Embryonic facial prominence (tissue), 1 donor: ENCODE data around the gene ZMIZ1.
A peak's percentile ranks its signal among the peaks of the same experiment; 100 is the strongest.

Experiments
- DNase-seq: peaks from one replicate; pipeline ENCODE4 v3.0.0-alpha.2; 2016; ENCODE audit errors: extremely low spot score

The ZMIZ1 gene

DNA sequence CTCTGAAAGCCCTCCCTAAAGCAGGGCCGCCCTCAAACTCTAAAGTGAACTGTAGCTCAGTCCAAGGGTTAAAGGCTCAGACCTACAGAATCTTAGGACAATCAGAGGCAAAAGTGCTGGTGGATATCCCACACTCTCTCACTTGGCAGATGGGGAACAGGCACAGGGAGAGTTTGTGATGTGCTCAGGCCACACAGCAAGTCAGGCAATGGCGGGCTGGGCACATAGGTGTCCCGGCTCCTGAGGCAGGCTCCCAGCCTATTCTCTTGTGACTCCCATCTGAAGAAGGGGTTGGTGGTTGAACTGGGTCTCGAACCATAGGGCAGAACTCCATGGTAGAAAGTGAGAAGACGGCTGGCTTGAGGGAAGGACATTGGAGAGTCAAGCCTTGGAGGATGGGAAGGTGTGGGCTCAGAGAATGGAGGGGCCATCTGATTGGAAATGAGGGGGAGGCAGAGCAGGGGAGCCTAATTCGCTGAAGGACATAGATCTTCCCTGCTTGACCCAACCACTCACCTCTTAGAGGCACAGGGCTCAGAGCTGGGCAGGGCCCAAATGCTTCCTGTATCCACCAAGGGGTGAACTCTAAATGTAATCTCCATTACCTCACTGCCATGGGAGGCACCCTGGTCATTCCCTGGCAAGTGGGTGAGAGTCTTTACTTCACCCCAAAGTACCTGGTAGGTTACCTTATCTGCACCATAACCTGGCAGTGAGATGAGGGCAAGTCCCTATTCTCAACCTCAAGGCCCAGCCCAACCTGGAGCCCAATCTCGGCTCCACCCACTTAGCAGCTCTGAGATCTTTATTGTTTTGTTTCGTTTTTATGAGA is 4.9 kb upstream of the ZMIZ1 start:
- DNase-seq: no peak

- no peak for DNase-seq
Measured at GRCh38 chr10:79065091-79065551, 3.6 kb upstream of the ZMIZ1 start.

DNA sequence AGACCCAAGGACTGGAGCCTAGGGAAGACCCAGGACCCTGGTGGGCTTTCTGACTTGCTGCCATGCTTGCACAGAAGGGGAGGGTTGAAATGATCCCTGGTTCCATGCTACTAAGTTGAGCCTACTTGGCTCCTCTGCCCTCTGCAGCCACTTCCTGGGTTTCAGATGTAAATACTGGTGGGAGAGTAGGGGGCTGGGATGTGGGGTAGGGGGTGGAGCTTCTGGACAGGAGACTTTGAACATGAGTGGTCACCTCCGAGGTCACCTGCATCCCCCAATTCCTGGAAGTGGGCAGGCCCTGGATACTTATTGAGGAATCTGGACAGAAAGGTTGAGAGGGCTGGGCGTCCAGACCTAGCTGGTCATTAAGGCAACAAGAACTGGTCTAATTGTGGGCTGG is 2.9 kb upstream of the ZMIZ1 start:
- DNase-seq: no peak

DNA sequence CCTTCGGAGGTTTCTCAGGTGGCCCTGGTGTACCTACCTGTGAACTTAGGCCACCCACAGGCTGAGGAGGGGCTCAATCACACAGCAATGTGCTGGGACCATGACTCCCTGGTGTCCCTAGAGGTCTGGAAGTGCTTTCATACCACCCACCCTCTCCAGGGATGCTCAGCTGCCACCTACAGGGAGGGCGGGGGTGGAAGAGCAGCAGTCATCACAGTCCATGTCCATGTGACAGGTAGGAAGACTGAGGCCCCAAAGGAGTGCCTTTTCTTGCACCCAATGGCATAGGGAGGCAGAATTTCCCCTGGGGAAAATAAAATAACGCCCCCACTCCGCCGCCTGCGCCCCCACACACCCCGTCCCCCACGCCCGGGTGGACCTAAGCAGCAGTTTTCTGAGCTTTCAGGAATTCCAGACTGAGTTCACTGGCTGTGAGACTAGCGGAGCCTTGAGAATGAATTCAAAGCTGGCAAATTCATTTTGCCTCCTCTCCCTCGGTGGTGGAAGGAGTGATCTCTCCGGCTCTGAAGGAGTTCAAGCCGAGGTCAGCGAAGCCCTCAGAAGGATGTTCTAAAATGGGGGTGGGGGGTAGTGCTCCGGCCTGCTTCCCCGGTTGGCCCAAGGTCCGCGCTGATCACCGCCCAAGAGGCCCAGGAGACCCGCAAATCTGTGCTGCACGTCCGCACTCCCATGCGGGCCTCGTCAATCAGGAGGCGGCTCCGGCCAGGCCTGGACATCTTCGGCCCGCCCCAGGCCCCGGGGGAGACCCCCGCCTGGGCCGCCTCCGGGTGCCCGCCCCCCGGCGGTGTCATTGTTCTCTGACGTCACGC is 2.1 kb upstream of the ZMIZ1 start:
- no peak for DNase-seq

GRCh38 chr10:79067241-79068202 is 1.2 kb upstream of the ZMIZ1 start:
- peak; percentile 94 for DNase-seq

DNA sequence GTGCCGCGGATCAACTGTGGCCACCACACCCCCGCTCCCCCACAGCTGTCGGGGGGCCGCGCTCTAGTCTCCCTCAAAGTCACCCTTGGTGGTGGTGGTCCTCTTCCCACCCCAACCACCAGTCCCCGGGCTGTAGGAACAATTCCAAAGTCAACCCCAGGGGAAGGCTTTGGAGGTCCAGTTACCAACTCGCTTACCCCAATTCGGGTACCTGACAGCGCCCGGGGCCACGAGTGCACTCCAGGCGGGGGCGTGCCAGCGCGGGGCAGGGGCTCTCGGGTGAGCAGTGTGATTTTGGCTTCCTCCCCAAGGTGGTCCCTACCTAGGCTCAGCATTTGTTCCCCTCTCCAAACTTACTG is 584 bp upstream of the ZMIZ1 start:
- no peak for DNase-seq

DNA sequence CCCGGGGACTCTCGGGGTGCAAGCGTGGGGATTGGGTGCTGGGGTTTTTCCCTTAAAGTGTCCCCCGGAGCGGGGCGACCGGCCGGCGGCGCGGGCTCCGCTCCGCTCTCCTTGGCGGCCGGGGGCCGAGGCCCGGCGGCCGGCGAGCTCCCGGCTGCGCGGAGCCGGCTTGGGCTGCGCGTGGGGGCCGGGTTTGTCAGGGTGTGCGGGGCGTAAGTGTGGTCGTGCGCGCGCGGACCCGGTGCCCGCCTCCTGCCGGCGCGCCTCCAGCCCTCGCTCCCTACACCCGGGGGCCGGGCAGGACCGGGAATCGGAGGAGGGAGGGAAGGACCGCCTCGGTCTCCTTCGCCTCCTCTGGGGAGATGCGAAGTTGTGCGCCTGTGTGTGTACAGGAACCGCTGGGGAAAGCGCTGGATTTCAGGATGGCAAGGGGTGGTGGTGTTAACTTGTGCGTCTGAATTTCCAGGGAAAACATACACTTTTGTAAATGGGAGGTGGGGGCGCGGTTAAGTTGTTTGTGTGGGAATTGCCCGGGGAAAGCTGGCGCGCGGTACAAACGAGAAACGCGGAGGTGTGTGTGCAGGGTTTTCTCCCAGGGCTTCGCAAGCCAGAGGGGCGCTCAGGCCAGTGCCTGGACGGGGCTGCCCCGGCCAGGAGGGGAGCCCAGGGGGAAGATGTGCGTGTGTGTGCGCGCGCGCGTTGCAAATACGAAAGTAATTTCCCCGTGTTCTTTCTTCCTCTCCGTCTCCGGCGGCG is 737 bp downstream of the ZMIZ1 start:
- peak; percentile 53 for DNase-seq

DNA sequence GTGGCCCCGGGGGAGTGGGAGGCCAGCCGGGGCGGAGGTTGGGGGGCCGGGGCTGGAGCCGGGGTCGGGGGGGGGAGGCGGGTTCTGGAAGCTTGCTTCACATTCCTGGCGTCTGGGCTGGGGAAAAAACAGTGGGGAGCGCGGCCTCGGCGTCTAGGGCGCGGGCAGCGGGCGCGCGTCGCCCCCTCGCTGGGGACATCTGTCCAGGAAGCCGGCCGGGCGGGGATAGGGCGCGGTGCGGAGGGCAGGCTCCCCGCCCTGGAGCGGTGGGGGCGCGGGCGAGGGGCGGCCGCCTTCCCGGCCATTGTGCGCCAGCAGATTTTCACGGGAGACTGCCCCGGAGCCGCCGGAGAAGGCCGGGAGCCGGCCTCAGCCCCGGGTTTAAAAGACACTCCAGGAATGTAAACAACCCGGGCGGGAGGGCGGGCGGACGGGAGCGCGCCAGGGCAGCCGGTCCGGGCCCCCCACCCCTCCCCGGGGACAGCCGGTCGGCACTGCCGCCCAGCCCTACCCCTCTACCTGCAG is 1.4 kb downstream of the ZMIZ1 start:
- no peak for DNase-seq

DNA sequence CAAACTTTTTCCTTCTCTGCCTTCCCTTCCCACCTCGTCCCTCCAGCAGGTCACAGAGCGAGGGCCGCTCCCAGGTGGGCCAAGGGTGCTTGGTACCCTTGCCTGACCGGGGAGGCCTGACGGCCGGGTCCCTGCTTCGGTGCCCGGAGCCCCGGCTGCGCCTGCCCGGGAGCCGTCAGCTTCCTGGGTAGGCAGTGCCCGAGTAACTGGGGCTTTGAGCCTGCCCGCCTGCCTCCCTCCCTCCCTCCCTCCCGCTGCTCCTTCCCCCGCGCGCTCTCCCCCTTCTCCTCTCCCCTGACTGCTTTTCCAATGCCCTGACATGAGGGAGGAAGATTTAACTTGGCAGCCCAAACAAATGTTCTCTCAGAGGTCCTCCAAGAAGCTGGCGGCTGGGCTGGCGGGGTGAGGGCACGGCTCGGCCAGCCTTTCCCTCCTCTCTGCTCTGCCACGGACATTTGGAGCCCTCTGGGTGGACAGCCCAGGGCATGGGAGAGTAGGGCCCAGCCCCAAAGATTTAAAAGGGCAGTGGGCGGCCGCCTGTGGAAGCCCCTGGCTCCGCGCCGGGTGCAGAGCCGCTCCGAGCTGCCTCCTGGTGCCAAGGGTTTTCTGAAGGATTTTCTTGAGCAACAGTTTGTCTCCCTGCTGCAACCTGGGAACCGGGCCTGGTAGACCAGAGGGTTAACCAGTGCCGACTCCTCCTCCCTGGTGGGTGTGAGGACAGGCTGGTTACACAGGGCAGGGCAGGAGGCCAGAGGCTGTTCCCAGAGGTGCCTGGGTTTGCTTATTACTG is 2.0 kb downstream of the ZMIZ1 start:
- peak; percentile 77 for DNase-seq

DNA sequence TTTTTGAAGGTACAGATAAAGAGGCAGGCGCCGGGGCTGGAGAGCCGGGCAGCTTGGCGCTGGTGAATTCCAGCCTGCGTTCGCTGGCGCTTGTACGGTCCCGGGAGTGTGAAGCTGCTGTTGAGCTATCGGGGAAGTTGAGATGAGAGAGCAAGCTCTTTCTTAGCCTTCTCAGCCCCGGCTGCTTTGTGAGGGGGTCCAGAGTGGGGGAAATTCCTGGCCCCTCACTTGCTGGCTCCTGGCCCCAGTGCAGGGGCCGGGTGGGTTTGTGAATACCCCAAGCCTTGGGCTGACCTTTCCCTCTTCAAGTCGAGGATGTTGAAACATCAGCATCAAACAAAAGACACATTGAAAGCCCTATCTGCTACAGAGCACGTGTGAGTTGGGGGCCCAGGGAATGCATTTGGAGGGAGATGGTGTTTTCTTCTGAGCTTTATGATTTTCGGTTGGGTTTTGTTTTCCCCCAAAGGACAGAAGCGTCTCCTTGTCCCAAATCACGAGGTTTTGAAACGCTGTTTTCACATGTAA is 2.7 kb downstream of the ZMIZ1 start:
- no peak for DNase-seq

GRCh38 chr10:79072041-79072441 is 3.3 kb downstream of the ZMIZ1 start:
- DNase-seq: no peak

DNA sequence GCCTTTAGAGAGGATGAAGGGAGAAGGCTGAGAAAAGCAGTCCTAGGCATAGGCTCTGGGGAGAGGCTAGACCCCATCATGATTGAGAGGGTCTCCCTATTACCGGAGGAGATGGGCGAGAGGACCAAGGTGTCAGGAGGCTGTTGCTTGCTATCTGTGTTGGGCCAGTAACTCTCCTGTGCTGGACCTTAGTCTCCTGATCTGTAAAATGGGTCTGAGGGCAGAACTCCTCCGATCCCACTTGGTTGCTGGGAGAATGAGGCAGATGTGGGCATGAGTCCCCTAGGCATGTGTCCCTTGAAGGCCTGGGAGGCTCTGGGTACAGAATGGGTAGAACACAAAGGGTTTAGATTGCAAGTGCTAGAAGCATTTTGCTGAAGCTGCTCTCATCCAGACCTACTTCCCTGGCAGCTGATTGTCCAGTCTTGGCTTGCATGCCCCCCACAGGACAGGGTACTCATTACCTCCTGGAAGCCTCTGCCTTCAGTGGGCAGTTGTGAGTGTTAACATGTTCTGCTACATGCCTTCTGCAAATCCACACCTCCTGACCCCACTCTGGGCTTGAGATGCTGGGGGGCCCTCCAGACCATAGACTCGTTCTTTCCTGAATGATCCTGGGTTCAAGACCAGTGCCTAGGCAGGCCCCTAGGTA is 4.4 kb downstream of the ZMIZ1 start:
- DNase-seq: no peak

DNA sequence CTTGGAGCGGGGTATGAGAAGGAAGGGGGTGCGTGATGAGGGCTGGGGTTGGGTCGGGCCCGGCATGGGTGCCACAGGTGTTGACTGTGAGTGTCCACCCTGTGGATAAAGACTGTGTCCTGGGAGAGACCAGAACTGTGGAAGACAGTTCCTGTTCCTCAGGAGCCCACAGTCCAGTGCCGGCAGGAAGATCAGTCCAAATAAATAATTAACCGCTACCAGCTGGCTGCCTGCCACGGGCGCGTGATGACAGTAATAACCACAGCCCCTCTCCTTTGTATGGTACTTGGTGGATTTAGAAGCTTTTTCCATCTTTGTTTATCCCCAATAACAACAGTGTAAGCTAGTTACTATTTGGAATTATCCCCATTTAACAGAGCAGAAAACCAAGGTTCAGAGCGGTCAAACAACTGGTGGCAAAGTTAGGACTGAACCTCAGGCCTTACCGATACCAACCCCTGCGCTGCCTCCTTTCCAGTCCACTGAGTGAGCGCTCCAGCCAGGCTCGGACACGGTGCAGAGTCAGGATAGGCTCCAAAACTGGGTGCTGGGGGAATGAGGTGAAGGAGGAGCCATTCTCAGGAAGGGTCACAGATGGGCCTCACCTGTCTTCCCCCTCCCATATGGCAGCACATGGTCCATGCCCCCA is 5.1 kb downstream of the ZMIZ1 start:
- DNase-seq: no peak

DNA sequence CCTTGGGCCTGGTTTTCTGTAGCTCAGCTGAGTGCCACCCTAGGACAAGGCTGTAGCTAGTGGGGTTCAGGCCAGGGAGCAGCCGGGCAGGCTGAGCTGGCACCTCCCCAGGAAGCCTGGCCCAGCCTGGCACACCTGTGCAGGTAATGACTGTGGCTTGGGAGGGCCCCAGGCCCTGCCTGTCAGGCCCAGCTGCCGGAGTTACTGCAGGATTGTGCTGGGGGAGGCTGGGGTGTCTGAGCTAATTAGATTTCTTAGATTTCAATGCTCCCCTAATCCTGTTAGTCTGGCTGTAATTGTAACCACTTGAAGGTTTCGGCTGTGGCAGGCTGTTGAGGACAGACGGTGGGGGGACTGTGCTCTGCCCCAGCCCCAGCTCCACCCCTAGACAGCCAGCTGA is 6.0 kb downstream of the ZMIZ1 start:
- DNase-seq: no peak

DNA sequence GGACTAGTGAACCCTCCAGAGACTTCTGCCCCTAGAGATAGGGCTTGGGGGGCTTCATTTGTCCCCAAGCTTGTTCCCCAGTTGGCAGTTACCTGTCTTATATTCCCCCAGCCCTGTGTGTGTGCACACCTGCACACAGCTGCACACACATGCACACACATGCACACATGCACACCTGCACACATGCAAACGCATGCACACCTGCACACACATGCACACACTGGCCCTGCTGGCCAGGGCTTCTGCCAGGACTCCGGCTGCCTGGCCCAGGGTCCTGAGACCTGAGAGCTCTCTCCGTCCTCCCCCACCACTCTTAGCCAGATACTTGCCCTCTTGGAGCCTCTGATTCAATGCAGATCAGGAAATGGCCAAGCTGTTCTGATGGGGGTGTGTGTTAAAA is 6.7 kb downstream of the ZMIZ1 start:
- no peak for DNase-seq

- DNase-seq: no peak
Measured at GRCh38 chr10:79077488-79078173, 8.9 kb downstream of the ZMIZ1 start.

DNA sequence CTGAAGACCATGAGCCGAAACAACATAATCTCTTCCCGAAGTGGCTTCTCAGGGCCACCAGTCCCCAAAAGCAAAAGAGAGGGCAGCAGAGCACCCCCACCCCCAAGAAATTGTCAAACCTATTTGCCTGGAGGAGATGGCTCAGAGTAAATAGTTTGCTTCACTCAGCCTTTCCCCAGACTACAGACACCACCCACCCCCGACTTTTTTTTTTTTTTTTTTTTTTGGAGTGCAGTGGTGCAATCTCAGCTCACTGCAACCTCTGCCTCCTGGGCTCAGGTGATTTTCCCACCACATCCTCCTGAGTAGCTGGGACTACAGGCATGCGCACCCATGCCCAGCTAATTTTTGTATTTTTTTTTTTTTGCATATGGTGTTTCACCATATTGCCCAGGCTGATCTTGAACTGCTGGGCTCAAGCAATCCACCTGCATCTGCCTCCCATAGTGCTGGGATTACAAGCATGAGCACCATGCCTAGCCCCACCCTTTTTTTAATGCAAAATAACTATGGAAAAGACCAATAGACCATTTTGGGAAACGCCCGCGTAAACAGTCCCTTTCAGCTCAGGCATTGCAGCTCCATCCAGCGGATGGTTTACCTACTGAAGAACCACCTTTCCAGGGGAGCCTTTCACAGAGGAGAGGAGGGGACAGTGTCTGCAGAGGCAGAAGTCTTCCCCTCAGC is 9.7 kb downstream of the ZMIZ1 start:
- no peak for DNase-seq

GRCh38 chr10:79079054-79079397 is 10.3 kb downstream of the ZMIZ1 start:
- DNase-seq: no peak
